NCI-H526 treated with DMSO at 0.1 percent for 48 hours (cell line): ENCODE measurements around the gene TAS2R42.

Experiments
- DNase-seq: peaks from one replicate; lab custom pipeline; 2025; lab: John Stamatoyannopoulos, UW

The TAS2R42 gene, protein sequence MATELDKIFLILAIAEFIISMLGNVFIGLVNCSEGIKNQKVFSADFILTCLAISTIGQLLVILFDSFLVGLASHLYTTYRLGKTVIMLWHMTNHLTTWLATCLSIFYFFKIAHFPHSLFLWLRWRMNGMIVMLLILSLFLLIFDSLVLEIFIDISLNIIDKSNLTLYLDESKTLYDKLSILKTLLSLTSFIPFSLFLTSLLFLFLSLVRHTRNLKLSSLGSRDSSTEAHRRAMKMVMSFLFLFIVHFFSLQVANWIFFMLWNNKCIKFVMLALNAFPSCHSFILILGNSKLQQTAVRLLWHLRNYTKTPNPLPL

GRCh38 chr12:11186837-11187236 lies at the start of gene TAS2R42:
Gene TAS2R42, minus strand, starts transcription at chr12:11186937. Its CDS starts 0 bp downstream, at chr12:11186937.
- no peak for DNase-seq

- no peak for DNase-seq
Measured at GRCh38 chr12:11233532-11233931, 46.8 kb upstream of the TAS2R42 start.

DNA sequence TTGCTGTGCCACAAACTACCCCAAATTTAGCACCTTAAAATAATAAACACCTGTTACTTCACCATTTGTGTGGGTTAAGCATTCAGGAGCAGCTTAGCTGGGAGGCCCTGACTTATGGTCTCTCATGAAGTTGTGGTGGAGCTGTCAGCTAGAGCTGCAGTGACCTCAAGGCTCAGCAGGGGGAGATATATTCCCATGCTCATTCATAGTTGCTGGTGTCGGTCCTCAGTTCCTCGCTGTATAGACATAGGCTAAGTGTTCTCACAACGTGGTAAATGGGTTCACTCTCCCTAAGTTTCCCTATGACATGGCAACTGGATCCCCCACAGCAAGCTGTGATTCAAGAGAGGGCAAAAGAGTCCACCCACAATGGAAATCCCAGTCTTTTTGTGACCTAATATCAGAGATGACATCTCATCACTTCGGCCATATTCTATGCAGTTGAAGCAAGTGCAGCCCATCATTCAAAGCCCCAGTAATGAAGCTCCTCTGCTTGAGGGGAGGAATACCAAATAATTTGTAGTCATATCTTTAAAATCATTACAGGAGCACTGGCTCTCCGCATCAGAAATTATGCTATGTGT lies 41.7 kb upstream of the TAS2R42 start:
- DNase-seq = peak; percentile 54

DNA sequence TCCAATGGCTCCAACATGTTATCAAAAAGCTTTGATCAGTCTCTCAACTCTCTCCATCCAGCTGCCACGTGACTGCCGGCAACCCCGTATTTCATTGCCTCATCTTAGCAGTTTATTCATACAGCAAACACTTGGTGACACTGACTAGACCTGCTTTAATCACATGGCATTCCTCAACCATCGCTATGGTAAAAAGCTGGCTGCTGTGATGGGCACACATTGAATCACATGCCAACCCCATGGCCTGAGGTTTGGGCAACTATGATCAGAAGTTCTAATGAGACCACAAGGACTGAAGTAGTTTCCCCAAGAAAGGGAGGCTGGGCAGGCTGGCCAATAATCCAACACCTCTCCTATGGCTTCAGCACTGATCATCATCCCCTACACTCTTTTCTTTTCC lies 40.6 kb upstream of the TAS2R42 start:
- no peak for DNase-seq

DNA sequence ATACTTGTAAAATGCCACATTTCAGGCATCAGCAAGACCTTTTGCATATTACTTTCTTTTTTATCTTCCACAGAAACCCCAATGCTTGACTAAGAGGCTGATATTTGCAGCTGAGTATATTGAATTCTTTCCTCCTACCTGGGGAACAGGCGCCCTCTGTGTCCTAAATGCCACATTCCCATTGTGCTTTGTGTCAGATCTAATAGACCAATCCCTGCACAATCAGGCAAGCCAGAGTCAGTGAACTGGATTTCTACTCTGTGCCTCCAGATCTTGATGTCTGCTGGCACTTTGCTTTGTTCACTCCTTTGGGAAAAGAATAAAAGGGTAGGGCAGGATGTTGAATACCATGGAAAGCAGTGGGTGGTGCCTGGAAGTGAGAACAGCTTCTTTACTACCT lies 22.4 kb upstream of the TAS2R42 start:
- DNase-seq = peak; percentile 4

DNA sequence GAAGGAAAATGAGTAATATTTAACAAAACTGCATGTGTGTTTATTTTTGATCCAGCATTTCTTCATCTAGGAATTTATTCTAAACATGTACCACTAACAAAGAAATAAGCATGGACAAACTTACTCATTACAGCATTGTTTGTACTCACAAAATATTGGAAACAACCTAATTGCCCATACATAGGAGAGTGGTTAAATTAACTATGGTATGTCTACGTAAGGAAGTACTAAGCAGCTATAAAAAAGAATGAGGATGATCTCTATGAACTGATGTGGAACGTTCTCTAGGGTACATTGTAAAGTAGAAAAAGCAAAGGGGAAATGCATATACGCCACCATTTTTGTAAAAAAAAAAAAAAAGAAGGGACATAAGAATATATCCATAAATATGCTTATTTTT lies 17.4 kb upstream of the TAS2R42 start:
- DNase-seq = no peak

DNA sequence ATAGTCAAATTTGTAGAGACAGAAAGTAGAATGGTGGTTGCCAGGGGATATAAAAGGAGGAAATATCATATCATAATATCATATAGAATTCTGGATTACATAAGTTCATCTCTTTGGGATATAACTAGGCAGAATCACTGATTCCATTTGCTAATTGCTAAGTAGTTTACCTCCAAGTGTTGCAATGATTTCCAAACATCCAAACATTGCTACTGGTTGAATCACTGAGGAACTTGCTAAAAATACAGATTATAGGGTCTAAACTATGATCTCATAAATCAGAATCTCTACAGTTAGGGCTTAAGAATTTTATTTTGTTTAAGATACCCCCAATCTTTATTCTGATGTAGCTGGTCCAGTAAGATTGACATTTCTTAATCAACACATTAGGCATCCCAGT lies 16.1 kb upstream of the TAS2R42 start:
- no peak for DNase-seq

DNA sequence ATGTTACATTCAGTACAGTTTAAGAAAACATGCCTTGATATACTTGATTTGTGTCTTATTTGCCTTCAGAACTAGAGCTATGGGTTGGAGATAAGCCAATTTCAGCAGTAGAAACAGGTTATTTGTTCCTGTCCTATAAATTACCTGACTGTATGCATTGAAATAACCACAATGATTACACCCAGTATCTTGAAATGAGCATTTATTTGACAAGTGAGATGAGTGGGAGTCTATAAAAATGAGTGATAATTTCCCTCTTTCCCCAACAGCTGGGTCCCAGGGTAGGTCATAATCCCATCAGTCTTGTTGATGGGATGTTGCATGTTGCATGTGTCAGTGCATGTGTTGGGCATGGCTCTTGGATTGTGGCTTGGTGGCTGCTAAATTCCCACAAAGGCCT lies 3.7 kb downstream of the TAS2R42 start:
- no peak for DNase-seq

DNA sequence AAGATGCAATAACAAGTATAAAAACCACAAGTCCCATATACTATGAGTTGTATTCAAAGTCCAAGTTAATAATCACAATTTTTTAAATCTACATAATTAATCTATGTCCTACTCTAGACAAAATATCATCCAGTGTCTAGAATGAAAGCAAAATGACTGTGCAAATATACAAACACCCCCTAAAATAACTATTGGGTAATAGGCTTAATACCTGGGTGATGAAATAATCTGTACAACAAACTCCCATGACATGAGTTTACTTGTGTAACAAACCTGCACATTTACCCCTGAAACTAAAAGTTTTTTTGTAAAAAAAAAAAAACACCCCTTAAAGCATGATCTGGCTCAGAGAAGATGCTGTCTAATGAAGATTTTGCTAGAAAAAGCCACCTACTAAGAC lies 4.2 kb downstream of the TAS2R42 start:
- DNase-seq = no peak

- no peak for DNase-seq
Measured at GRCh38 chr12:11178250-11178649, 8.5 kb downstream of the TAS2R42 start.

DNA sequence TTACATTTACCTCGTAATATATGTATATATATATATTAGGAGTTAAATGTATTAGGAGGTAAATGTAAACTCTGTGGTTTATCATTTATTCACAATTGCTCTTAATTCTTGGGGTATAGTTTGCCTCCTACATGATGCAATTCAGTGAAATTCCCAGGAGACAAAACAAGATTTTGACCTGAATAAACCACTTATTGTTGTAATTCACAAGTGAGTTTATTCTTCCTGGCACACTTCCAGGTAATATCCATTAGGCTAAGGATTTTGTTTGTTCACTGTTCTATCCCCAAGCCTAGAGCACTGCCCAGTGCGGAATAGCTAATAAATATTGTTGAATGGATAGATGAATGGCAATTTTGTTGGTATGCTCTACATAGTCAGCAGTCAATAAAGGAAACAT lies 12.7 kb downstream of the TAS2R42 start:
- DNase-seq = no peak

- peak; percentile 62 for DNase-seq
Measured at GRCh38 chr12:11171969-11172675, 14.6 kb downstream of the TAS2R42 start.

DNA sequence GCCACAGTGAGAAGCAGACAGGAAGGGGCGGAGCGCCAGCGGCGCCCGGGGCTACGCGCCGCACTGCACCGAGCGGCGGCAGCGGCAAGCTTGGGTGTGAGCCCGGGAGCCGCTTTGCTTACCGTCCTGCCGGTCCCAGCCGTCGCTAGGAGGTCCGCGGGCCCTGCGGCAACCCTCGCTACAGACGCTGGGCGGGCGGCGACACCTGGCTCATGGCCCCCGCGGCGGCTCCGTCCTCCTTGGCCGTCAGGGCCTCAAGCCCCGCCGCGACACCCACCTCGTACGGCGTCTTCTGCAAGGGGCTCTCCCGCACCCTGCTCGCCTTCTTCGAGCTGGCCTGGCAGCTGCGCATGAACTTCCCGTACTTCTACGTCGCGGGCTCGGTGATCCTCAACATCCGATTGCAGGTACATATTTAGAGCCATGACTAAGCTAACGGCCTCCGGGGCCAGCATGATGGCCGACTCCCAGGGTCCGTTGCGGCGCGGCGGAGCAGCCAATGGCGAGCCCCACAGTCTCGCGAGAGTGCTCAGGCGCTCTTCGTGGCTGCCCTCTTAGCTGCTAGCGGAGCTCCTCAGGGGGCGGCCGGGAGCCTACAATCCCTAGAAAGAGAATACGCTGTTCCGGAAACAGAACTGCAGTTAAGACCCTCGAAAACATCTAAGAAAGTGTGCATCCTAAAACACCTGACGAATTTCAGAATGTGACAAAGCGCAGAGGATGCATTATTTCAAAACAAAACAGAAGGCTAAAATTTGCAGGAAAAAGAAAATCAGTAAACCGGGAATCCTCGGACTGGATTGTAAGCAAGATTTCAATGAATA lies 15.4 kb downstream of the TAS2R42 start, which contains the start of gene SMIM10L1:
TSS of gene SMIM10L1 (plus strand) at position 50 of the 824 bp plus-strand sequence. CDS start at position 213, 163 bp downstream.
- peak; percentile 88 for DNase-seq

- no peak for DNase-seq
Measured at GRCh38 chr12:11170810-11171144, 16.0 kb downstream of the TAS2R42 start.

GRCh38 chr12:11166300-11166699 lies 20.4 kb downstream of the TAS2R42 start:
- no peak for DNase-seq

GRCh38 chr12:11164384-11164783 lies 22.4 kb downstream of the TAS2R42 start:
- no peak for DNase-seq

- no peak for DNase-seq
Measured at GRCh38 chr12:11162502-11162901, 24.2 kb downstream of the TAS2R42 start.

DNA sequence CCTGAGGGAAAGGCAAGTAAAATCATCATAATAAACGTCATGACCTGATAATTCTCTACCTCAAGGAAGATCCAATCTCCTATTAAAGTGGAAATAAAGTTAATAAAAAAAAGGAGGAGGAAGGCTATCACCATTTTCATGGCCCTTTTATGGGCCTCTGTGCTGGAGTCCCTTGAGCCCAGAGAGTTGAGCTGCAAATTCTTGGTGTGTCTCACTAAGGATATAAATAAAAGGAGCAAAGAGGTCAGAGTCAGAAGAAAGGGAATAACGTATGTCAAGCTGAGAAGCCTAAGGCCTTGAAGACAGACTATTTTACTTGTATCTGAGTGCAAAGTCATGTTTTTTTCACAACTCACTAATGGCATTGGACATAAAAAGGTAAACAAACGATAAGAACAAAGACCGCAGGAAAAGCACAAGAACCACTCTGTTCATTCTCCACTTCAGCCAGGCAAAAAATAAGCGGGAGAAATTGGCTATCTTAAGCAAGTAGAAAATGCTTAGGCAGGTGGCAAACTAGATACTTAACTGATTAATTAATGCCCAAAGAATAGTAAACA lies 27.8 kb downstream of the TAS2R42 start:
- DNase-seq = no peak

GRCh38 chr12:11154400-11154925 lies 32.3 kb downstream of the TAS2R42 start:
- DNase-seq = no peak

- DNase-seq = no peak
Measured at GRCh38 chr12:11152725-11153124, 34.0 kb downstream of the TAS2R42 start.

DNA sequence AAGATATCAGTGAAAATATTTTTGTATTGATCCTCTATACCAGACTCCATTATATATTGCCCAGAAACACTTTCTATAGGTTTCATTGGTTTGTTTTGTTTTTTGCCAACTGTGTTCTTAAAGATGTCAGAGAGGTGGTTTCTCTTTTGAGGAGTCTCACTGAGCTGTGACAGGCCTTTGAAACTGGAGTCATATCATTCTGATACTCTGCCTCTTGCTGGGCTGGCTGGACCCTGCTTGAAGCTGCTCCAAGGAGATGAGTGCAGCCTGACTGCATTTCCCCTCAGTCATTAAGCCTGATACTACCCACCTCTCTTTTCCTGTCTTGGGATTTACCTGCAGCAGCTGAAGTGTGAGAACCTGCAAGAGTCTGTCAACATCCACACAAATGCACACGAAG lies 35.9 kb downstream of the TAS2R42 start:
- no peak for DNase-seq

- no peak for DNase-seq
Measured at GRCh38 chr12:11147420-11147819, 39.3 kb downstream of the TAS2R42 start.
